Measurements from ENCODE around the gene SNX10.
A peak's percentile ranks its signal among the peaks of the same experiment; 100 is the strongest.

Gene SNX10

DNA sequence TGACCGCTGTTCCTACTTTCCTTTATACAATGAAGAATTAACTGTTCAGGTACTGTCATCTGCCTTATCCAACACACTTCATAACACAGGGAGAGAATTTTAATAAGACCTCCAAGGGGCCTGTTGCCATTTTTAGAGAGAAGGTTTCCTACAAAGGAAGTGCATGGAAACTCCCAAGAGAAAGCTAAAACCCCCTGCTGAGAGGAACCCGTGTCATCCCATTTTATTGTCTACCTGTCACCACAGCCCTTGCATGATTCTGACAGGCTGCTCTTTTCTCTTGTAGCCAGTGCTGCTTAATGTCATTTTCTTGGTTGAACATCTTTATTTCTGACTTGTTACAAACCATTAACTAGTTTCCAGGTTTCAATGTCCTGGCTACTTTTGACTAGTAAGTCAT lies 98.4 kb downstream of the SNX10 start:
- no peak for DNase-seq (ENCODE audit: extremely low read depth, low read depth)

DNA sequence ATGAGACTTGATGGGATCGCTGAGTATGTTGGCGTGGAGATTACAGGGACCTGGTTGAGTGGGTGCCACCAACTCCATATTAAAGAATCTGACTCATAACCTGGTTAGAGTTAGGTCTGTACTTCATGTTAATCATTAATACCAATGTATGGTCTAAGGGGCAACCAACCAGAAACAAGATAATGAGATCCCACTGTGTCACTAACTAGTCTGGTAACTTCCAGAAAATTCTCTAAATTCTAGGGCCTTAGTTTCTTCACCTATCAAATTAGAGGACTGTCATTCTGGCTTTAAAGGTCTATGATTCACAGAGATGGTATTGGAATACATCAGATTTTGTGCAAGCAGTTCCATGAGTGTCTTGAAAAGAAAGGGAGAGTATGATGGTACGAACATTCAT lies 102.2 kb downstream of the SNX10 start:
- H3K4me3 ChIP-seq (replicated peaks; ENCODE audit: low read depth, low read length): no peak overlapping the region
- no peak for DNase-seq (ENCODE audit: extremely low read depth, low read depth)
- TF ChIP-seq, protein P1, sequence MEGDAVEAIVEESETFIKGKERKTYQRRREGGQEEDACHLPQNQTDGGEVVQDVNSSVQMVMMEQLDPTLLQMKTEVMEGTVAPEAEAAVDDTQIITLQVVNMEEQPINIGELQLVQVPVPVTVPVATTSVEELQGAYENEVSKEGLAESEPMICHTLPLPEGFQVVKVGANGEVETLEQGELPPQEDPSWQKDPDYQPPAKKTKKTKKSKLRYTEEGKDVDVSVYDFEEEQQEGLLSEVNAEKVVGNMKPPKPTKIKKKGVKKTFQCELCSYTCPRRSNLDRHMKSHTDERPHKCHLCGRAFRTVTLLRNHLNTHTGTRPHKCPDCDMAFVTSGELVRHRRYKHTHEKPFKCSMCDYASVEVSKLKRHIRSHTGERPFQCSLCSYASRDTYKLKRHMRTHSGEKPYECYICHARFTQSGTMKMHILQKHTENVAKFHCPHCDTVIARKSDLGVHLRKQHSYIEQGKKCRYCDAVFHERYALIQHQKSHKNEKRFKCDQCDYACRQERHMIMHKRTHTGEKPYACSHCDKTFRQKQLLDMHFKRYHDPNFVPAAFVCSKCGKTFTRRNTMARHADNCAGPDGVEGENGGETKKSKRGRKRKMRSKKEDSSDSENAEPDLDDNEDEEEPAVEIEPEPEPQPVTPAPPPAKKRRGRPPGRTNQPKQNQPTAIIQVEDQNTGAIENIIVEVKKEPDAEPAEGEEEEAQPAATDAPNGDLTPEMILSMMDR (IDR thresholded peaks at IDR 0.05; ENCODE audit: low read depth, low read length, missing control alignments): no peak

More for the DNA sequence above, 98.4 kb downstream of the SNX10 start:
- H3K4me3 ChIP-seq (replicated peaks; ENCODE audit: low read depth, low read length): no peak overlapping the region
- TF ChIP-seq, protein P1 (IDR thresholded peaks at IDR 0.05; ENCODE audit: low read depth, low read length, missing control alignments): no peak

DNA sequence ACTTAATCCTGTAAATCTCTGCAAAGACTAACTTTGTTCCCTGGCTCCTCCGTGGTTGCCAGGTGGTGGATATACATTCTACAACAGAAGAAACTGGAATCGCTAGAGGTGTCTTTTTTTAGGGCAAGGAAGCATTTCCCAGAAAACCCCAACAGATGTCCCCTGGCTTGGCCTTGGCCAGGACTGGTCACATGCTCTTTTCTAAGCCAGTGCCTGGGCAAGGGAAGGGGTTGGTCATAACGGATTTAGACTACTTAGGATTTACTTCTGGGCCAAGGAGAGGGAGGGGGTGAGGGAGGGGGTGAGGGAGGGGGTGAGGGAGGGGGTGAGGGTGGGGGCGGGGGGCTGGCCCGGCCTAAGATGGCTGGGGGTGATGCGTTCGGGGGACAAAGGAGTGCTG lies 105.7 kb downstream of the SNX10 start:
- TF ChIP-seq, protein P1 (IDR thresholded peaks at IDR 0.05; ENCODE audit: low read depth, low read length, missing control alignments): no peak
- no peak for DNase-seq (ENCODE audit: extremely low read depth, low read depth)

DNA sequence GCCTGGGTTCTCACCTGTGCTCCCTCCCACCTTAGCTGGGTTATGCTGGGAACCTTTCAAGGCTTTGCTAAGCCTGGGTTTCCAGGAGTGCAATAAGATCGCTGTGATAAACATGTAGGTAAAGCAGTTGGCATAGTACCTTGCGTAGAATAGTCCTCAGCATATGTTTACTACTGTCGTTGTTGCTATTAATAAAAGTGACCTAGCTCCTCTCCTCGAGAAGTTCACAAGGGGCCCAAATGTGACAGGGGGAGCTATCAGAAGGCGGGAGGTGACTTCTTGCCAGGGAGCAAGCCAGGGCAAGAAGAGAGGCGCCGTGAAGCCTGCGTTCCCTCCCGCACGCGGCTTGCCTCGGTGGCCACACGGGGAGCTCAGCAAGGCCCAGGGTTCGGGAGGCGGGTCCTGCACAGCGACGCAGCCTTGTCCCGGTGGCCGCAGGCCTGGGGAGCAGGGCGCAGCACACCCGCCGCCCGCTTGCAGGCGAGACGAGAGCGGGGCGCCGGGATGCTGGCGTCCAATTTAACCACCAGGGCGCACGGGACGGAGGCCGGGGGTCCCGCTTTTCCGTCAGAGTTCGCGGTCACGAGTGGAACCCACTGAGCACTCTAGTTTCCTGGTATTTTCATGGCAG lies 106.2 kb downstream of the SNX10 start:
- DNase-seq (ENCODE audit: extremely low read depth, low read depth): no peak
- TF ChIP-seq, protein P1 (IDR thresholded peaks at IDR 0.05; ENCODE audit: low read depth, low read length, missing control alignments): no peak
- peak overlapping the region; percentile 35 for H3K4me3 ChIP-seq (replicated peaks; ENCODE audit: low read depth, low read length)

More for the DNA sequence above, 105.7 kb downstream of the SNX10 start:
- no peak overlapping the region for H3K4me3 ChIP-seq (replicated peaks; ENCODE audit: low read depth, low read length)

DNA sequence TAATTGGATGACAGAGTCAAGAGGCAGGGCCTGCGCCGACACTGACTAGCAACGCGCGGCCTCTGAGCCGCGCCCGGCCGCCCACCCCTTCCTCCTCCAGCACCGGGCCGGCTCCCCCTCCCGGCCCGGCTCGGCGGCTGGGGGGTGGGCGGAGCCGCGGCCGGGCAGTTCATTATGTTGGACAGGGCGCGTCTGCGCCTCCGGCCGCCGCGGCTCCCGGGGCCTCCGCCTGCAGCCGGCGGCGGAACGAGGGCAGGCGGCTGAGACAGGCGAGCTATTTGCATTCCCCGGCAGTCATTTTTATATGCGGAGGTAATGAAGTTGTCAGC lies 106.7 kb downstream of the SNX10 start:
- peak overlapping the region; percentile 35 for H3K4me3 ChIP-seq (replicated peaks; ENCODE audit: low read depth, low read length)
- TF ChIP-seq, protein P1 (IDR thresholded peaks at IDR 0.05; ENCODE audit: low read depth, low read length, missing control alignments): no peak
- DNase-seq (ENCODE audit: extremely low read depth, low read depth): no peak

DNA sequence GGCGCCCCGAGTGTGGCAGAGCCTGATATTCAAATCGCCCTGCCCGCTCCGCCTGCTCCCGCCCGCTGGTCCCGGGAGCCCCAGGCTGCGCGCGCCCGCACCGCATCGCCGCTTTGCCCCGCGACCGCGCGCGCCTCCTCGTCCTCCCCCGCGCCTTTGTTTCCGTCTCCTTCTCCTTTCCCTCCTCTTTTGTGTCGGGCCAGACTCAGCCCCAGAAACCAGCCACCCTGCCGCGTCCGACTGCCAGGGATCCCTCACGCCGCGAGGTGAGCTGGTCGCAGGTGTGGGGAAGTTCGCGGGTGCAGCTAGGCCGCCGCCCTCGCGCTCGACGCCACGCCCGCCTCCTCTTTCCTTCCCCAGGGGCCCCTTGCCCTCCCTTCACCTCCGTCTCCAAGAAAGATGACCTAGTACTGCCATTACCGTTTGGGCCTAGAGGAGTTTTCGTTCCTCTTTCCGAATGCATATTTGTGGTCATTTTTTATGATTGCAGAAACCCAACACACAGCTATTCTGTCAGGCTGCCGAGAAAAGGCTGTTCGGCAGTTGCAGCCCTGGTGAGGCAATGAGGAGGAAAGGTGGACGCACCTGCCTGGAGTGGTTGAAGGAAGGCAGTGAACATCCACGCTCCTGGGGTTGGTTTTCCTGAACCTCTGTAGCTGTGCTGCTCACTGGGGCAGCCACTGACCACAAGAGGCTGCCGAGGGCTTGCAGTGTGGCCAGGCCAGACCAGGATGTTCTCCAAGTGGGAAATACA lies 107.3 kb downstream of the SNX10 start:
- peak overlapping the region; percentile 35 for H3K4me3 ChIP-seq (replicated peaks; ENCODE audit: low read depth, low read length)
- TF ChIP-seq, protein P1 (IDR thresholded peaks at IDR 0.05; ENCODE audit: low read depth, low read length, missing control alignments): no peak
- no peak for DNase-seq (ENCODE audit: extremely low read depth, low read depth)
